HL-60 (cell line): ENCODE data around the gene ADAMTS17.
"Not testable (repeated sequence)": the region's sequence is repeated elsewhere in the genome, so short reads cannot be mapped to it uniquely, and the experiment has no call there.

Experiments used
- DNase-seq, 2 experiments: peaks; one replicate each; pipeline ENCODE4 v3.0.0-alpha.2; 2010 to 2020; ENCODE audit warnings: low read depth in 1 of 2, low spot score in 1 of 2
- H3K27ac ChIP-seq: fragments of 250-450 bp; sonication (Bioruptor Pico); replicated peaks from 2 replicates; pipeline ENCODE4 v1.5.1; 2020; ENCODE audit warnings: mild to moderate bottlenecking, moderate library complexity
- H3K27me3 ChIP-seq: fragments of 250-450 bp; sonication (Bioruptor Pico); 2 replicates; pipeline ENCODE4 v1.5.1; 2021; ENCODE audit warnings: mild to moderate bottlenecking, moderate library complexity; ENCODE audit not compliant: insufficient read depth, poor library complexity, severe bottlenecking
- H3K4me3 ChIP-seq: replicated peaks from 2 replicates; pipeline ENCODE4 v1.5.1; 2011; ENCODE audit warnings: mild to moderate bottlenecking, control low read depth, low read length; ENCODE audit not compliant: insufficient read depth
- GABPA ChIP-seq: IDR thresholded peaks from 2 replicates; pipeline ENCODE4 v1.6.1; 2012; ENCODE audit warnings: low read depth
- POLR2AphosphoS5 ChIP-seq: IDR thresholded peaks from 2 replicates; pipeline ENCODE4 v1.6.1; 2012; ENCODE audit warnings: low read depth
- SPI1 ChIP-seq: IDR thresholded peaks from 2 replicates; pipeline ENCODE4 v1.6.1; 2012; ENCODE audit warnings: low read depth, mild to moderate bottlenecking, borderline replicate concordance
- TF ChIP-seq, protein P1 (sequence below): IDR thresholded peaks from one replicate; pipeline ENCODE4 v1.5.1; 2011; ENCODE audit warnings: low read length, control low read depth, inconsistent platforms; ENCODE audit not compliant: insufficient read depth
- TF ChIP-seq, protein P2 (sequence below): IDR thresholded peaks from 2 replicates; pipeline ENCODE4 v1.6.1; 2012; ENCODE audit warnings: low read depth; ENCODE audit not compliant: insufficient replicate concordance

Gene ADAMTS17

DNA sequence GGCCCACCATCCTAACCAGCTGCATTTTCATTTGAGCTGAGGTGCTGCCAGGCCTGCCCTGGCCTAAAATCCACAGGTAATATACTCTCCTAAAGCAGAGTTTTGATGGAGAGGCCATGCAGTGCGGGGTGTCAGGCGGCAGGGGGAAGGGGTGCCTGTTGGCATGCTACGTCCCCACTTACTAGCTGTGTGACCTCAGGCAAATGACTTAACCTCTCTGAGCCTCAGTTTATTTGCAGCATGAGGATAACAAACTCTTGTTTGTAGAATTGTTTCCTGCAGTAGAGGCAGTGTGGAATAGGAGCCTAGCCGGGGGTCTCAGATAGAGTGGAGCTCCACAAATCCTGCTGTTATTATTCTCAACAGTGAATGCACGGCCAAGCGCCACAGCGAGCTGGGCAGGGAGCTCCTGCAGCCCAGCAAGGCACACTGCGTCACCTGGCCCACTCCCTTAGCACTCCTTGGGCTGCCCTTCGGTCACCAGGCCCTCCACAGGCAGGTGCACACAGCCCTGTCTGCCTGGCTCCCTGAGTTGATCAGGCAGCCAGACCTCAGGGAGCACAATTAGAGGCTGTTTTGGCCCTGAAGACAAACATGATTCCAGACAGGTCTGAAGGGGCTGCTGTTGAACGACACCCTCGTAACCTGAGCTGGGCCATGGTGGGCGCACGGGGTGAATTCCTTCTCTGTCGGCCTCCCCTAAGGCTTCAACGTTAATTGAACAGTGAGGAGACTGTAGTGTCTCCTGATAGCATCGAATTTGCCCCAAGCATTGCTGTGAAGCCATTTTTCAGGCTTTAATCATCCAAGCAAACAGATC, 359.7 kb downstream of the ADAMTS17 start:
- Histone ChIP-seq H3K27ac (no peak overlapping the region), H3K27me3 (peaks cover 2% of the 10 kb centered on the region), H3K4me3 (no peak overlapping the region)
- TF ChIP-seq SPI1 (no peak), POLR2AphosphoS5 (no peak), GABPA (no peak)
- TF ChIP-seq, protein P1, sequence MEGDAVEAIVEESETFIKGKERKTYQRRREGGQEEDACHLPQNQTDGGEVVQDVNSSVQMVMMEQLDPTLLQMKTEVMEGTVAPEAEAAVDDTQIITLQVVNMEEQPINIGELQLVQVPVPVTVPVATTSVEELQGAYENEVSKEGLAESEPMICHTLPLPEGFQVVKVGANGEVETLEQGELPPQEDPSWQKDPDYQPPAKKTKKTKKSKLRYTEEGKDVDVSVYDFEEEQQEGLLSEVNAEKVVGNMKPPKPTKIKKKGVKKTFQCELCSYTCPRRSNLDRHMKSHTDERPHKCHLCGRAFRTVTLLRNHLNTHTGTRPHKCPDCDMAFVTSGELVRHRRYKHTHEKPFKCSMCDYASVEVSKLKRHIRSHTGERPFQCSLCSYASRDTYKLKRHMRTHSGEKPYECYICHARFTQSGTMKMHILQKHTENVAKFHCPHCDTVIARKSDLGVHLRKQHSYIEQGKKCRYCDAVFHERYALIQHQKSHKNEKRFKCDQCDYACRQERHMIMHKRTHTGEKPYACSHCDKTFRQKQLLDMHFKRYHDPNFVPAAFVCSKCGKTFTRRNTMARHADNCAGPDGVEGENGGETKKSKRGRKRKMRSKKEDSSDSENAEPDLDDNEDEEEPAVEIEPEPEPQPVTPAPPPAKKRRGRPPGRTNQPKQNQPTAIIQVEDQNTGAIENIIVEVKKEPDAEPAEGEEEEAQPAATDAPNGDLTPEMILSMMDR: no peak
- TF ChIP-seq, protein P2, sequence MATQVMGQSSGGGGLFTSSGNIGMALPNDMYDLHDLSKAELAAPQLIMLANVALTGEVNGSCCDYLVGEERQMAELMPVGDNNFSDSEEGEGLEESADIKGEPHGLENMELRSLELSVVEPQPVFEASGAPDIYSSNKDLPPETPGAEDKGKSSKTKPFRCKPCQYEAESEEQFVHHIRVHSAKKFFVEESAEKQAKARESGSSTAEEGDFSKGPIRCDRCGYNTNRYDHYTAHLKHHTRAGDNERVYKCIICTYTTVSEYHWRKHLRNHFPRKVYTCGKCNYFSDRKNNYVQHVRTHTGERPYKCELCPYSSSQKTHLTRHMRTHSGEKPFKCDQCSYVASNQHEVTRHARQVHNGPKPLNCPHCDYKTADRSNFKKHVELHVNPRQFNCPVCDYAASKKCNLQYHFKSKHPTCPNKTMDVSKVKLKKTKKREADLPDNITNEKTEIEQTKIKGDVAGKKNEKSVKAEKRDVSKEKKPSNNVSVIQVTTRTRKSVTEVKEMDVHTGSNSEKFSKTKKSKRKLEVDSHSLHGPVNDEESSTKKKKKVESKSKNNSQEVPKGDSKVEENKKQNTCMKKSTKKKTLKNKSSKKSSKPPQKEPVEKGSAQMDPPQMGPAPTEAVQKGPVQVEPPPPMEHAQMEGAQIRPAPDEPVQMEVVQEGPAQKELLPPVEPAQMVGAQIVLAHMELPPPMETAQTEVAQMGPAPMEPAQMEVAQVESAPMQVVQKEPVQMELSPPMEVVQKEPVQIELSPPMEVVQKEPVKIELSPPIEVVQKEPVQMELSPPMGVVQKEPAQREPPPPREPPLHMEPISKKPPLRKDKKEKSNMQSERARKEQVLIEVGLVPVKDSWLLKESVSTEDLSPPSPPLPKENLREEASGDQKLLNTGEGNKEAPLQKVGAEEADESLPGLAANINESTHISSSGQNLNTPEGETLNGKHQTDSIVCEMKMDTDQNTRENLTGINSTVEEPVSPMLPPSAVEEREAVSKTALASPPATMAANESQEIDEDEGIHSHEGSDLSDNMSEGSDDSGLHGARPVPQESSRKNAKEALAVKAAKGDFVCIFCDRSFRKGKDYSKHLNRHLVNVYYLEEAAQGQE: no peak
- DNase-seq: no peak

GRCh38 chr15:99981191-99981647, 360.6 kb downstream of the ADAMTS17 start:
- no peak for DNase-seq
- no peak for TF ChIP-seq GABPA
- no peak for TF ChIP-seq SPI1
- TF ChIP-seq POLR2AphosphoS5: no peak
- TF ChIP-seq, protein P2: no peak
- TF ChIP-seq, protein P1: no peak

DNA sequence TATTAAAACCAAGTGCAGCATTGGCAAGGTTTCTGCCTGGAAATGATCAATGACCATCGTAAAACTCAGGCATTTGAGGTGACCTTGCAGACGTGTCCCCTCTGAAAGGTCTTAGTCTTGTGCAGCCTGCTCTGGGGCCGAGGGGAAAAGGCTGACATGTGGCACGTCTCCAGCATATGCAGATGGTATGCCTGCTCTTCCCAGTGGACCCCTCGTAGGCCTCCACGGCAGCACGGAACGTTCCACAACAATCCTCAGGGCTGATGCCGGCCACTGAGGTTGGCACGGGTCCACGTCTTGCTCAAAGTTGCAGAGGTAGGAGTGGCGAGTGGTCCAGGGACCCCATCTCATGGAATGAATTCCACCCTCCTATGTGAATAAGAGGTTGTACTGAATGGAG, 361.0 kb downstream of the ADAMTS17 start:
- H3K27me3 ChIP-seq: peaks cover 2% of the 10 kb centered on the region
- TF ChIP-seq, protein P1: no peak
- TF ChIP-seq, protein P2: no peak
- no peak for TF ChIP-seq GABPA
- no peak for TF ChIP-seq POLR2AphosphoS5
- no peak for TF ChIP-seq SPI1
- no peak overlapping the region for H3K27ac ChIP-seq
- no peak overlapping the region for H3K4me3 ChIP-seq
- DNase-seq: no peak

More at GRCh38 chr15:99981191-99981647, 360.6 kb downstream of the ADAMTS17 start:
- Histone ChIP-seq H3K27ac (no peak overlapping the region), H3K4me3 (no peak overlapping the region), H3K27me3 (peaks cover 2% of the 10 kb centered on the region)

- not testable (repeated sequence) for DNase-seq, H3K27ac ChIP-seq, H3K27me3 ChIP-seq, H3K4me3 ChIP-seq
Measured at GRCh38 chr15:99979886-99980285, 361.9 kb downstream of the ADAMTS17 start.
